Fibroblast of villous mesenchyme (primary cell): ENCODE results near the gene FAAP24. TPM values are rescaled to one million over a fixed set of nuclear protein-coding genes. Genes with fewer than 3 reads are reported as not detected.
"Not testable (repeated sequence)": the region's sequence is repeated elsewhere in the genome, so short reads cannot be mapped to it uniquely, and the experiment has no call there.

ENCODE experiments used
- DNase-seq: peaks from one replicate; pipeline ENCODE4 v3.0.0-alpha.2; 2010; ENCODE audit warnings: low read depth
- H3K4me3 ChIP-seq: 2 replicates; pipeline ENCODE4 v1.5.1; 2011; ENCODE audit warnings: low read depth, mild to moderate bottlenecking, low read length
- CTCF ChIP-seq: IDR thresholded peaks from 2 replicates; pipeline ENCODE4 v1.5.1; 2012; ENCODE audit warnings: low read depth, mild to moderate bottlenecking, low read length; ENCODE audit not compliant: insufficient read depth
- total RNA-seq: library from RNA; depleted of rRNA; stranded (reverse); fragments of >200 nt; gene quantifications from 2 replicates; pipeline ENCODE4 v1.2.3, GENCODE V29; 2012

Gene FAAP24
- 0.86 and 1.6 TPM in 2 replicates for total RNA-seq

GRCh38 chr19:32971715-32972540 lies at the start of gene FAAP24, which contains the start of gene CEP89:
FAAP24 (plus strand) TSS chr19:32972242; CDS start chr19:32973197, 955 bp downstream.
CEP89 (minus strand) TSS chr19:32971958; CDS start chr19:32971874, 84 bp downstream.
- peak within 1 kb of the TSS; percentile 91 for H3K4me3 ChIP-seq
- peak; percentile 100 for DNase-seq
- no peak for TF ChIP-seq CTCF

DNA sequence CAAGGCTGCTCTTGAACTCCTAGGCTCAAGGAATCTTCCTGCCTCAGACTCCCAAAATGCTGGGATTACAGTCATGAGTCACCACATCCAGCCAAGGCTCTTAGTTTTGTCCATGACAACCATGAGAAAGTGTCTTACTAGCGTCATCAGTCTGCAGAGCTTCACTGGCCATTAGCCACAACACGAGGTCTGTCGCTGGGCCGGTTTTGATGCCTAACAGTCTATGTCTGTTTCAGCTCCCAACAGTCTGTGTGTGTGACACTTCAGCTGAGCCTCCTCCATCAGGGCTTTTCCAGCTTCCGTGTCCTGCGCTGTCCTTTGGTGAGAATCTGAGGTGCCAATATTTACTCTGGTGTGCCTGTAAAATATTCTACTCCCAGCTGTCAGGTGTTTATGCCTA lies 47.8 kb upstream of the FAAP24 start:
- DNase-seq, result peak; percentile 44
- TF ChIP-seq CTCF, result no peak
- no peak overlapping the region for H3K4me3 ChIP-seq

- DNase-seq, result no peak
- H3K4me3 ChIP-seq, result no peak overlapping the region
- TF ChIP-seq CTCF, result no peak
Observed at GRCh38 chr19:32928806-32929205, 43.2 kb upstream of the FAAP24 start.

GRCh38 chr19:32930567-32930966 lies 41.5 kb upstream of the FAAP24 start:
- TF ChIP-seq CTCF, result no peak
- DNase-seq, result no peak
- H3K4me3 ChIP-seq, result no peak overlapping the region

GRCh38 chr19:32933571-32933970 lies 38.5 kb upstream of the FAAP24 start:
- no peak for DNase-seq
- no peak for TF ChIP-seq CTCF
- no peak overlapping the region for H3K4me3 ChIP-seq

GRCh38 chr19:32935629-32936028 lies 36.4 kb upstream of the FAAP24 start:
- DNase-seq, result no peak
- no peak overlapping the region for H3K4me3 ChIP-seq
- no peak for TF ChIP-seq CTCF

DNA sequence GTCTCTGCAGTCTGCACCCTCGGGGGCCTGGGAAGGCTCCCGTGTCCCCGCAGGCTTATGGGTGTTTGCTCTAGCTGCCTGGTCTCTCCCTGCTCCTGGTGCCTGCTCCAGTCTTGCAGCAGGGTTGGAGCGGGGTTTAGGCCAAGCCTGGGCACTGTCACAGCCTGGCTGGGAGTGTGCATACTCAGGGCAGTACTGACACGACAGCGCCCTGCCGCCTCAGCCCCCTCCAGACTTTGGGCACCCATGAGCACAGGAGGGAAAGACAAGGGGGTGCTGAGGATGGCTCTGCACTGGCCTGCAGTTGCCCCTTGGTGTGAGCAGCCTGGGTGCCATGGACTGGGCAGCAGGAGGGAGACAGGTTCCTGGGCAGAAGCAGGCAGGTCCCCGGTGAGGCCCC lies 36.0 kb upstream of the FAAP24 start:
- TF ChIP-seq CTCF, result no peak
- no peak for DNase-seq
- no peak overlapping the region for H3K4me3 ChIP-seq

GRCh38 chr19:32941273-32941672 lies 30.8 kb upstream of the FAAP24 start:
- H3K4me3 ChIP-seq, result not testable (repeated sequence)
- DNase-seq, result peak; percentile 38
